DMS153 treated with DMSO at 0.1 percent for 48 hours (cell line): ENCODE results near the gene RBM10.

ENCODE experiments used
- DNase-seq: peaks from one replicate; lab custom pipeline; 2025; ENCODE audit not compliant: unreplicated experiment; lab: John Stamatoyannopoulos, UW

RBM10 gene

DNA sequence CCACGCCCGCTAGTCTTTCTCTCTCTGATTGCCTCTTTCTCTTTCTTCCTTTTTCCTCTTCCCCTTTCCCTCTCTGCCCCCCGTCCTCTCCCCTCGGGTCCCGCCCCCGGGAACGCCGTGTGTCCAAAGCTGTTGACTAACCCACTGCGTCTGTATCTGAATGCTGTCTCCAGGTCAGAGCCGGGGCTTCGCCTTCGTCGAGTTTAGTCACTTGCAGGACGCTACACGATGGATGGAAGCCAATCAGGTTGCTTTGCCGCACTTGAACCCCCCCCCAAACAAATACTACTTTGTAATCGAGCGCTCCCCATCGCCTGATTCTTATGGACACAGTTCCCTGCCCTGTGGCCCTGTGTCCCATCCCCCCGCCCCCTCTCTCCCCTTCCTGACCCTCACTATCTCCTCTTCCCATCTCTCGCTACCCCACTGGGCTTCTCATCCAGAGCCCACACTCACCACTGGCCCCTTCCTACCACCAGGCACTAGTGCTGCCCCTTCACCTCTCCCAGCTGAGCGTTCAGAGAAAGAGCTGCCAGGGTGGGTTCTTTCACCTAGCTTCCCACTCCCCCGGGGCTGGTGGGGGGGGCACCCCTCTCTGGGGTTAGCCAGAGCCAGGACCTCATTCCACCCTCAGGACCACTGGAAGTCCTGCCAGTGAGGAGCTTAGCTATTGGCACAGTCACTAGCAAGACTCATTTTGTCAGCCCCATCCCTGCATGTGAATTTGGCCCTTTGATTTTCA, 30.0 kb downstream of the RBM10 start:
- no peak for DNase-seq

GRCh38 chrX:47175588-47175980, 30.6 kb downstream of the RBM10 start:
- no peak for DNase-seq

DNA sequence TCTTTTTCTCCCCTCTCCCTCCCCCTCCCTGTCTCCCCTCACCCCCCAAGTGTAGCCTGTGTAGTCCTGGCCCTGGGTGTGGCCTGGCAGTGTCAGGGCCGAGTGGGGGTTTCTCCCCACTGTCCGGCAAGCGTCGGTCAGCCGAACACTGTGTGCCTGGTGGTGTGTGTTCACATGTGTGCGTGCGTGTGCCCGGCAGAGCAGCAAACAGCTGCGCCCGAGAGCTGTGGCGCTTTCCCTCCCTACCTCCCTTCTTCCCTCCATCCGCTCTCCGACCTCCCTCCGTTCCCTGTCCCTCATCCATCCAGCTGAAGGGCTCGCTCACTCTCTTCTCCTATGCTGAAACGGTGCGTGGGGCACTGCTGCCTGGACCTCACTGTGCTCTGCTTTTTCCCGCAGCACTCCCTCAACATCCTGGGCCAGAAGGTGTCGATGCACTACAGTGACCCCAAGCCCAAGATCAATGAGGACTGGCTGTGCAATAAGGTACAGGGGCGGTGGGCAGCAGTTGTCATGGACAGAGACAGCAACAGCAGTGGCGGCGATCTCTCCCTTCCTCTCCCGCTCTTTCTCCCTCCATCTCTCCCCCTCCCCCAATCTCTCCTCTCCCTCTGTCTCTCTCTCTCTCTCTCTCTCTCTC, 31.2 kb downstream of the RBM10 start:
- DNase-seq = no peak

- DNase-seq = no peak
Observed at GRCh38 chrX:47177079-47177478, 32.1 kb downstream of the RBM10 start.

DNA sequence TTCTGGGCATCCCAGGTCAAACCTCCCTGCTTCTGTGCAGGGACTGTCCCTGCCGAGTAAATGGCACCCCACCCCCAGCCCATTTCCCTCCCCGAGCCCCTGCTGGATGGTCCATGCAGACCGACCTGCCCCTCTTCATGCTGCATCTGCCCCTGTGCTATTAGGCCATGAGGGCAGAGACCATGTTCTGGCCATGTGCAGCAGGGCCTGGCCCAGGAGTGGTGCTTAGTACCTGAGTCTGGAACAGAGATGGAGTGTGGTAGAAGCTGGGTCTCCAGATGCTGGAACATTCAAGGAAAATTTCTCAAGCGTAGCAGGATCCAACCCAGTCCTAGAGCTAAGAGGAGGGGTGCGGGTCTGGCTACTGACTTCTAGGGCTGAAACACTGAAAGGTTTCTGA, 33.3 kb downstream of the RBM10 start:
- no peak for DNase-seq

- DNase-seq = no peak
Observed at GRCh38 chrX:47179221-47179927, 34.4 kb downstream of the RBM10 start.

- no peak for DNase-seq
Observed at GRCh38 chrX:47179928-47180255, 34.9 kb downstream of the RBM10 start.

DNA sequence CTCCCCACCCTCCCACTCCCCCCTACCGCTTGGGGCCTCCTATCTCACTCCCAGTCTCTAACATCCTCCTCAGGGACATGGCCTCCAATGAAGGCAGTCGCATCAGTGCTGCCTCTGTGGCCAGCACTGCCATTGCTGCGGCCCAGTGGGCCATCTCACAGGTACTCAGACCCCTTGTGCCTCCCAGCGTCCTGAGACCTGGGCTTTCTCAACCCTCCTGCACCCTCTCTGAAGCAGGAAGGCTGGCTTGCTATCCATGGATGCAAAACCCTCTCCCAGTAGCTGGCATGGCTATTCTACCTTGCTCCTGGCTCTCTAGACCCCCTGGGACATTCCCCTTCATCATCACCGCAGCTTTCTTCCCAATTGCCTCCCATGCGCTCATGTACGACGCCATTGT, 35.3 kb downstream of the RBM10 start:
- DNase-seq = no peak

GRCh38 chrX:47181301-47181700, 36.3 kb downstream of the RBM10 start:
- no peak for DNase-seq

DNA sequence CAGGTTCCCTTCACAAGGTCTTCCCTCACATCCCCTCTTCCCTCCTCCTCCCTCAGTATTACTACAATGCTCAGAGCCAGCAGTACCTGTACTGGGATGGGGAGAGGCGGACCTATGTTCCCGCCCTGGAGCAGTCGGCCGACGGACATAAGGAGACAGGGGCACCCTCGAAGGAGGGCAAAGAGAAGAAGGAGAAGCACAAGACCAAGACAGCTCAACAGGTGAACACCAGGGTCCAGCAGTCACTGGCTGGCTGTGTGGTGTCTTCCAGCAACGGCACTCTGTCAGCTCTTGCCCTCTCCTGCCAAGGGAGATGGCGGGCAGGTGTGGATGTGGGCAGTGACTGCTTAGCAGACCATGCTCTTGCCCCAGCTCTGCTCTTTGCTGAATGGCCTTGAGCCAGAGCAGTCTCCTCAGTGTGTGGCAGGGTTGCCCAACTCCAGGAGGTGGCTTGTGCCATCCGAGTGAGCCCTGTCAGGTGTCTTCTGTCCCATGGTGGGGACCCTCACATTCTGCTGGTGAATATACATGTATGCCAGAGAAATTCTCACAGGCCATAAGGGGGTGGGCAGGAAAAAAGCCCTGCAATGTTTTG, 37.2 kb downstream of the RBM10 start:
- no peak for DNase-seq

- no peak for DNase-seq
Observed at GRCh38 chrX:47184486-47184885, 39.5 kb downstream of the RBM10 start.

- DNase-seq = no peak
Observed at GRCh38 chrX:47185241-47185640, 40.2 kb downstream of the RBM10 start.

DNA sequence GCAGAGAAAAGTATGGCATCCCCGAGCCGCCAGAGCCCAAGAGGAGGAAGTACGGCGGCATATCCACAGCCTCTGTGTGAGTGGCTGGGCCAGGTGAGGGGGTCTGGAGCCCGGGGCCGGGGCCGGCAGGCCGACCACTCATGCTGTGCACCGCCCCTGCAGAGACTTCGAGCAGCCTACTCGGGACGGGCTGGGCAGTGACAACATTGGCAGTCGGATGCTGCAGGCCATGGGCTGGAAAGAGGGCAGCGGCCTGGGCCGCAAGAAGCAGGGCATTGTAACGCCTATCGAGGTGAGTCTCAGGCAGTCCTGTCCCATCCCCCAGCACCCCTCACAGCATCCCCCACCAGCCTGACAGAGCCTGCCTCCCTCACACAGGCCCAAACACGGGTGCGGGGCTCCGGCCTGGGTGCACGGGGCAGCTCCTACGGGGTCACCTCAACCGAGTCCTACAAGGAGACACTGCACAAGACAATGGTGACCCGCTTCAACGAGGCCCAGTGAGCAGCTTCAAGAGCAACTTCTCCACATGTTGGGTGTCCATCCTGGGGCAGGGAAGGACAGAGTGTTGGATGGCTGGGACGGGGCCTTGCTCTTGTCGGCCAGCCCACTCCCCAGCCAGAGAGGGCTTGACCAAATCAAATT, 41.2 kb downstream of the RBM10 start:
- no peak for DNase-seq

DNA sequence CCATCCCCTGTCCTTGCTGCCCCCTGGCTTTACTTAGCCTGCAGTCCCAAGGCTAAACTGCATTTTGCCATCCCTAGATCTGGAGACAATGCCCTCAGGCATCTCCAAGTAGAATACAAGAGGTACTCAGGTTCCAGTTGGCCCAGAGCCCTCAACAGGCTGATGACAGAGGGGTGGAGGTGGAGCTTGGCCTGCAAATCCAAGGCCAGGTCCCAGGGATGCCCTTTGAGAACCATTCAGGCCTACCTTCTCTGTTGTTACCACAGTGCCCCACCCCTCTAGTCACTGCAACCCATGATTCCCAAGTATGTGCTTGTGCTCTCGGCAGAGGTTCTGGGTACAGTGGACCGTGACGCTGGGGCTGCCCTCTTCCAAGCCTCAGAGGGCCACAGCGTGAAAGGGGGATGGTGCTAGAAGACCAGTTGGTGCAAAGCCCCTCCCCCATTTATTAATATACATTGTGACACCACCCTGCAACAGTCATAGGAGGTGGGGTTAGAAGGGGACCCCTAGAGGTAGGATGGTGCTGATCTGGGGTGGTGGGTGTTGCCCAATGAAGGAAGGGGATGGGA, 42.2 kb downstream of the RBM10 start:
- DNase-seq = no peak

DNA sequence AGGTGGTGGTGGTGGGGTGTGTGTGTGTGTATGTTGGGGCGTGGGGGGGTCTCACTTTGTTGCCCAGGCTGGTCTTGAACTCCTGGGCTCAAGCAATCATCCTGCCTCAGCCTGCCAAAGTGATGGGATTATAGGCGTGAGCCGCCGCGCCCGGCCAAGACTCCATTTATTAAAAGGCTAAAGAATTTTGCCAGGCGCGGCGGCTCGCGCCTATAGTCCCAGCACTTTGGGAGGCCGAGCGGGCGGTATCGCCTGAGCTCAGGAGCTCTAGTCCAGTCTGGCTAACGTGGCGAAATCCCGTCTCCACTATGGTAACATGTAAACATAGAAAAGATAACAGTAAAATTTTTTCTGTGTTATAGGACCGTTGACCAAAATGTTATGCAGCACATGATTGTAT, 44.9 kb downstream of the RBM10 start:
- DNase-seq = no peak

GRCh38 chrX:47190445-47191269, 45.6 kb downstream of the RBM10 start:
- peak; percentile 66 for DNase-seq

DNA sequence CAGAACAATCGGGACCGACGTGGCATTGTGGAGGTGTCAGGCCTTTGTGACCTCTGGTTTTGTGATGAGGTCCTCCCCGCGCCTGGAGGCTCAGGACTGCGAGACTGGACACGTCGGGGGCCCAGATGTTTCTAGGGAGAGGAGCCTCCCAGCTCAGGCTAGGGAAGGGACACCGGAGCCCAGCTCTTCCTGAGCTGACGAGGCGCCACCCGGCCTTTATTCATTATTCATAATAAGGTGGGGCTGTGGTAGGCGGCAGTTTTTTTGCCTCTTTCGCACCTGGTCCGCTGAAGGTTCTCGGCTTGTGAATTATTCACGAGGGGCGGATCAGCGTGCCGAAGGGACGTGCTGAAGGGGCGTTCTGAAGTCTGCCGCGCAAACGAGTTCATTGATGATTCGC, 46.3 kb downstream of the RBM10 start:
- DNase-seq = no peak

- no peak for DNase-seq
Observed at GRCh38 chrX:47191806-47192401, 46.9 kb downstream of the RBM10 start.

DNA sequence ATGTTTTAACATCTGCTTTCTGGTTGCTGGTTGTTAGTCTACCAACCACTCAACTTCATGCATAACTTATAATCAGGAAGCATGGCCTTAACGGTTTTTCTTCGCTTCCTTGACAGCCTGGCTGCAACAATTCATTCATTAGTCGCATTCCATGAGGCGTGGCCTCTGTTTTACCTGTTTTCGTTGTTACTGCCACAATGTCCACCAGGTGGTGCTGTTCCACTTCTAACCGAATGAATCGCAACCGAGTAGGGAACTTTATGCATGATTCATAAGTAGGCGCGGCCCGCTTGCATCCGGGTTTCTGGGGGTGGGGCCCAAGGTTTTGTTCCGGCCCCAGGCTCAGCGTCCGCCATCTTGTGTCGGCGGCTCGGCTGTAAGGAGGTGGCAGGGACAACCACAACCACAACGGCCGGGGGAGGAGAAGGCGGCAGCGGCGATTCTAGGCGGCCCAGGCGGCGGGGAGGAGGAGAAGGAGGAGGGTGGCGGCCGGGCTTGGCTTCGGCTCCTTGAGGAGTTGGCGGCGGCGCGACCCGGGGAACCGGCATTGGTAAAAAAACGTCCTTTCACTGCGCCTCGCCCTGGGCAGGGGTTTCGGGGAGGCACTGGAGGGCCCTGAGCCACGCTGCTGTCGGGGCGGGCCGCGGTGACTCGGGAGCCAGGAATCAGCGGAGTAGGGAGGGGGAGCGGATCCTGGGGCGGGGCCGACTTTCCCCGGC, 48.6 kb downstream of the RBM10 start, which contains the start of gene UBA1:
UBA1 (plus strand) TSS at position 355 of the 719 bp plus-strand sequence. CDS start 4,974 bp downstream, outside the sequence.
- peak; percentile 70 for DNase-seq
